Prostate gland (tissue), 2 donors: ENCODE data around the gene CAPZB.

ENCODE experiments used
- CTCF ChIP-seq, 4 experiments: fragments of 200-600 bp in 2 of 4; fragments of 450-650 bp in 2 of 4; sonication (generic) in 2 of 4; IDR thresholded peaks; 1 replicate in 3 of 4; 2 replicates in 1 of 4; pipeline ENCODE4 v1.5.1; 2016 to 2019; ENCODE audit warnings: antibody characterized with exemption in 4 of 4, mild to moderate bottlenecking in 2 of 4, moderate library complexity in 2 of 4
- POLR2A ChIP-seq: fragments of 450-650 bp; IDR thresholded peaks from one replicate; pipeline ENCODE4 v1.6.1; 2016; ENCODE audit warnings: antibody characterized with exemption, mild to moderate bottlenecking

- TF ChIP-seq CTCF (IDR thresholded peaks at IDR 0.05) (no peak), POLR2A (no peak)
Observed at GRCh38 chr1:19465650-19466049, 19.7 kb downstream of the CAPZB start.
